Body of pancreas (tissue), 4 donors: ENCODE data around the gene EGFL7.

Source experiments
- POLR2A ChIP-seq, 3 donors: fragments of 450-650 bp; IDR thresholded peaks; one replicate each; pipeline ENCODE4 v1.6.1; 2016; ENCODE audit warnings: antibody characterized with exemption in 3 of 3, mild to moderate bottlenecking in 2 of 3
- TF ChIP-seq, protein P1 (sequence below), 7 experiments: fragments of 450-650 bp in 4 of 7; fragments of 200-600 bp in 3 of 7; sonication (generic) in 3 of 7; IDR thresholded peaks; one replicate each; pipeline ENCODE4 v1.5.1; 2016 to 2019; ENCODE audit warnings: antibody characterized with exemption in 7 of 7

DNA sequence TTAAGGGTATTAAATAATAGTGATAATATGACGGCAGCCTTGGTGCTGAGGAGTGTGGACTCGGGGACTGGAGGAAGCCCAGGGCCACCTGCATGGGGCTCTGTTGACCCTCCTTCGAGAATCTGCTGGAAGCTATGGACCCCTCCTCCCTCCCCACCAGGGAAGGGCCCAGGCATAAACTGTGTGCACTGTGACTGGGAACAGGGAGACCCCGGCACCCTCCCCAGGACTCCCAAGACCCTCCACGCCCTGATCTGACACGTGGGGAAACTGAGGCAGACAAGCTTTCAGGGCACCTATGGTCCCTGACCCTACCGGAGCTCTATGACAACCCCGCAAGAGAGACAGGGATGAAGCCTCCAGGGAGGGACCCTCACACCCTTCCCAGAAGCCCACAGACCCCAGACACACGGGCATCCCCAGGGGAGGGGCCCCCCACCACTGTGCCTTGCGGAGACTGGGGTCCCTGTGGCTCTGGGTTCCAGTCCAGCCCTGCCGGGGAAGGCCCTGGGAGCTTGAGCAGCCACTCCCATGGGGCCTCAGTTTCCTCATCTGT lies 6.5 kb upstream of the EGFL7 start:
- TF ChIP-seq, protein P1, sequence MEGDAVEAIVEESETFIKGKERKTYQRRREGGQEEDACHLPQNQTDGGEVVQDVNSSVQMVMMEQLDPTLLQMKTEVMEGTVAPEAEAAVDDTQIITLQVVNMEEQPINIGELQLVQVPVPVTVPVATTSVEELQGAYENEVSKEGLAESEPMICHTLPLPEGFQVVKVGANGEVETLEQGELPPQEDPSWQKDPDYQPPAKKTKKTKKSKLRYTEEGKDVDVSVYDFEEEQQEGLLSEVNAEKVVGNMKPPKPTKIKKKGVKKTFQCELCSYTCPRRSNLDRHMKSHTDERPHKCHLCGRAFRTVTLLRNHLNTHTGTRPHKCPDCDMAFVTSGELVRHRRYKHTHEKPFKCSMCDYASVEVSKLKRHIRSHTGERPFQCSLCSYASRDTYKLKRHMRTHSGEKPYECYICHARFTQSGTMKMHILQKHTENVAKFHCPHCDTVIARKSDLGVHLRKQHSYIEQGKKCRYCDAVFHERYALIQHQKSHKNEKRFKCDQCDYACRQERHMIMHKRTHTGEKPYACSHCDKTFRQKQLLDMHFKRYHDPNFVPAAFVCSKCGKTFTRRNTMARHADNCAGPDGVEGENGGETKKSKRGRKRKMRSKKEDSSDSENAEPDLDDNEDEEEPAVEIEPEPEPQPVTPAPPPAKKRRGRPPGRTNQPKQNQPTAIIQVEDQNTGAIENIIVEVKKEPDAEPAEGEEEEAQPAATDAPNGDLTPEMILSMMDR (IDR thresholded peaks at IDR 0.05) = no peak
- no peak for TF ChIP-seq POLR2A (IDR thresholded peaks at IDR 0.05)
